Aorta (tissue), 5 donors: Measurements from ENCODE around the gene MSRB1. TPM values are rescaled to one million over a fixed set of nuclear protein-coding genes. Genes with fewer than 3 reads are reported as not detected.
"Not testable (repeated sequence)": the region's sequence is repeated elsewhere in the genome, so short reads cannot be mapped to it uniquely, and the experiment has no call there.

Experiments used
- ATAC-seq: fragments of 200-7000 bp; cut with Tn5 transposase; one replicate; pipeline ENCODE4 v1.9.1; 2022; ENCODE audit warnings: moderate library complexity; ENCODE audit not compliant: low FRiP score
- DNase-seq, 2 donors: peaks; one replicate each; pipeline ENCODE4 v3.0.0-alpha.2; 2020
- H3K27ac ChIP-seq, 2 donors: one replicate each; pipeline ENCODE4 v1.5.1; 2013; ENCODE audit warnings: low read length in 2 of 2, mild to moderate bottlenecking in 2 of 2, moderate library complexity in 2 of 2, control low read depth in 1 of 2, inconsistent platforms in 1 of 2, low read depth in 1 of 2
- H3K27me3 ChIP-seq, 2 donors: one replicate each; pipeline ENCODE4 v1.6.1; 2013; ENCODE audit warnings: control low read depth in 1 of 2, low read length in 1 of 2, mild to moderate bottlenecking in 1 of 2, moderate library complexity in 1 of 2; ENCODE audit not compliant: insufficient read depth in 2 of 2, control insufficient read depth in 1 of 2
- H3K36me3 ChIP-seq, 2 donors: one replicate each; pipeline ENCODE4 v1.6.1; 2013; ENCODE audit warnings: control low read depth in 1 of 2, low read length in 1 of 2, mild to moderate bottlenecking in 1 of 2; ENCODE audit not compliant: insufficient read depth in 2 of 2, control insufficient read depth in 1 of 2
- H3K4me1 ChIP-seq, 2 donors: one replicate each; pipeline ENCODE4 v1.6.1; 2013; ENCODE audit warnings: low read length in 2 of 2, control low read depth in 1 of 2, mild to moderate bottlenecking in 1 of 2, moderate library complexity in 1 of 2; ENCODE audit not compliant: insufficient read depth in 2 of 2, control insufficient read depth in 1 of 2
- H3K4me3 ChIP-seq, 2 donors: one replicate each; pipeline ENCODE4 v1.5.1; 2013; ENCODE audit warnings: low read length in 2 of 2, control low read depth in 1 of 2, mild to moderate bottlenecking in 1 of 2
- H3K9me3 ChIP-seq: one replicate; pipeline ENCODE4 v1.6.1; 2013; ENCODE audit warnings: mild to moderate bottlenecking, low read length; ENCODE audit not compliant: control insufficient read depth
- WGBS, 2 donors: extraction: QIAGEN DNeasy Blood & Tissue Kit; methylation state at CpG; one replicate each; pipeline ENCODE4 v1.1.7; 2013; 5-methylcytosine and 5-hydroxymethylcytosine counted together
- intact Hi-C, 2 donors: fragments of 100-400 bp; cut with DNase I; formaldehyde crosslinking; loops; one replicate each; pipeline versions ENCODE4 v1.14.2 to v1.15.0; 2022
- polyA plus RNA-seq, 2 donors: library from polyadenylated mRNA; stranded (reverse); fragments of 200-250 nt; gene quantifications; one replicate each; pipeline ENCODE4 v1.2.3, GENCODE V29; 2013
- total RNA-seq, 2 donors: library from RNA; stranded (reverse); fragmentation: NEBNext Ultra II Directional; extraction: Animal tissue kit (Norgen Biotek cat#: 25700); gene quantifications; one replicate each; pipeline ENCODE4 v1.2.1, GENCODE V29; 2021
- donor health status: healthy with polysubstance abuse.
- donor health status: Bipolar disorder and iron deficiency.
- donor health status: DM: no; HTN: no; CAD: no.
- donor health status: DM: no; HTN: no; CAD: no.
- donor health status: DM: yes; HTN: yes; CAD: no.

MSRB1 gene
- total and polyA plus RNA-seq, 4 donors: 19.5 to 56.6 (median 43.6) TPM

DNA sequence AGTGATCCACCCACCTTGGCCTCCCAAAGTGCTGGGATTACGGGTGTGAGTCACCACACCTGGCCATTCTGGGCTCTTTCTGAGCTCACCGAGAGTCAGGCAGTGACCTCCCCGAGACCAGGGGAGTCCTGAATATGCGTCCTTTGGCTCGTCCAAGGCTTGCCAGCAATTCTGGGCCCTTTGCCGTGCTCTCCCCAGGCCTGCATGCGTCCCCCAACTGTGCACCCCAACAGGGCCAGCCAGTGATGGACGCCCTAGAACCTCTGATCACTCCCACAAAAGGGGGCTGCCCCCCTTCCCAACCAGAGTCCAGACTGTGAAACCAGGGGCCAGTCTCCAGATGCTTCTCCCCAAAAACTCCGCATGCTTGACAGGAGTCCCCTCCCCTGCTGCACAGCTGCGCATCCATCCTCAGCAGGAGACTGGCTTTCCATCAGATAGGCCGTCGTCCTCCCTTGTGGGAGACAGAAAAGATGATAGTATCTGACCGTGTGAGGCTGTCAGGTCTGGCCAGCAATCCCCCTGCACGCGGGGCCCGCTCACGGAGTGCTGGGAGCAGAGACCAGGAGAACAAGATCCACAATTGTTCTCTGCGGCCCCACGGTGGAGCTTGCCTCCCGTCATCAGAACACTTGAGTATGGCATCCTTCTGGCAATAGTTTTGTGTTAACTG is 40.3 kb downstream of the MSRB1 start:
- no peaks in the 10 kb centered on the region for H3K36me3 ChIP-seq
- H3K9me3 ChIP-seq: no peaks in the 10 kb centered on the region
- H3K4me1 ChIP-seq: no peaks in the 10 kb centered on the region
- 69 to 70% methylated on average over 20 of the region's 20 CpGs for WGBS, 2 donors
- no peaks in the 10 kb centered on the region for H3K27me3 ChIP-seq
- intact Hi-C loops: no loop called here
- H3K4me3 ChIP-seq: no peak overlapping the region
- H3K27ac ChIP-seq: no peak overlapping the region
- DNase-seq (peak in 1 of 2 donors; percentile 70), ATAC-seq (no peak)

DNA sequence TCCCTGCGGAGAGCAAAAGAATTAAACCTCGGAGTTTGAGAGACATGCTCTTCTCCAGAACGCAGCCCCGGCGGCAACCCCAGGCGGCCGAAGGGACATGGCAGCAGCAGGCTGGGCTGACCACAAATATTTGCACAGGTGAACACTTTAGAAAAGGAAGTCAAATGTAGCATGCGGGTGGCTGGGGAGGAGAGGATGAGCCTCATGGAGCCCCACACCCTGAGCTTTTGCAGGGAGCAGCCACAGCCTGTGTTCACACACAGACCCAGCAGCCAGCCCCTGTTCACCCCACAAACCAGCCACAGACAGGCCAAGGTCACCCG is 42.6 kb downstream of the MSRB1 start:
- Histone ChIP-seq H3K9me3 (no peaks in the 10 kb centered on the region), H3K36me3 (no peaks in the 10 kb centered on the region), H3K4me1 (no peaks in the 10 kb centered on the region), H3K4me3 (no peak overlapping the region), H3K27me3 (no peaks in the 10 kb centered on the region), H3K27ac (no peak overlapping the region)
- intact Hi-C loops: no loop called here
- no peak for ATAC-seq
- WGBS, 2 donors: 74 to 75% methylated on average over 9 of the region's 9 CpGs
- DNase-seq: no peak

DNA sequence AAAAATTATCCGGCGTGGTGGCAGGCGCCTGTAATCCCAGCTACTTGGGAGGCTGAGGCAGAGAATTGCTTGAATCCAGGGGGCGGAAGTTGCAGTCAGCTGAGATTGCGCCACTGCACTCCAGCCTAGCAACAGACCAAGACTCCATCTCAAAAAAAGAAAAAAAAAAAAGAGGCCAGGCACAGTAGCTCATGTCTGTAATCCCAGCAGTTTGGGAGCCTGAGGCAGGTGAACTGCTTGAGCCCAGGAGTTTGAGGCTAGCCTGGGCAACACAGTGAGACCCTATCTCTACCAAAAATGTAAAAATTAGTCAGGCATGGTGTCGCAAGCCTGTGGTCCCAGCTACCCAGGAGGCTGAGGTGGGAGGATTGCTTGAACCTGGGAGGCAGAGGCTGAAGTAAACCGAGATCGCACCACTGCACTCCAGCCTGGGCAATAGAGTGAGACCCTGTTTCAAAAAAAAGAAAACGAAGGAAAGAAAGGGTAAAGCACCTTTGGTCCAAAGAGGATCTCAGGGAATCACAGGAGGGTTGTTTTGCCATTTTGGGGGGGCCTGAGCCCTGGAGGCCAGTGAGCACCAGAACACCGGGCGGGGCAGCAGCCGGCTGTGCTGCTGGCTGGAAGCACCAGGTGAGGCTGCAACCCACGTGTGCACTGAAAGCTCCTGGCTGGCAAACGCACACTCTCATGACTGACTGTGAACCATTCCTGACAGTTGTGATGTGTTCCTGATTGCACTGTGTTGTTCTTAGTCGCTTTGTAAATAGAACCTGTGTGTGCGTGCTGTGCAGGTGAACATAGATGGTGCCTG is 43.2 kb downstream of the MSRB1 start:
- Histone ChIP-seq H3K36me3 (no peaks in the 10 kb centered on the region), H3K4me3 (no peak overlapping the region), H3K27ac (no peak overlapping the region), H3K27me3 (no peaks in the 10 kb centered on the region), H3K9me3 (no peaks in the 10 kb centered on the region), H3K4me1 (no peaks in the 10 kb centered on the region)
- intact Hi-C loops: no loop called here
- 81 to 87% methylated on average over 16 of the region's 16 CpGs for WGBS, 2 donors
- no peak for ATAC-seq
- DNase-seq: no peak

DNA sequence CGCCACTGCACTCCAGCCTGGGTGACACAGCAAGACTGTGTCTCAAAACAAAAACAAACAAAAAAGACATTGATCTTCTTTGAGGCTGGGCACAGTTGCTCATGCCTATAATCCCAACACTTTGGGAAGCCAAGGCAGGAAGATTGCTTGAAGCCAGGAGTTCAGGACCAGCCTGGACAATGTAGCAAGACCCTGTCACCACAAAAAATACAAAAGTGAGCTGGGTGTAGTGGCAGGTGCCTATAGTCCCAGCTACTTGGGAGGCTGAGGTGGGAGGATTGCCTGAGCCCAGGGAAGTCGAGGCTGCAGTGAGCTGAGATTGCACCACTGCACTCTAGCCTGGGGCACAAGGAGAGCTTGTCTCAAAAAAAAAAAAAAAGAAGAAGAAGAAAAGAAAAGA is 45.3 kb downstream of the MSRB1 start:
- DNase-seq, H3K4me1 ChIP-seq, H3K9me3 ChIP-seq, H3K36me3 ChIP-seq, H3K27me3 ChIP-seq, H3K27ac ChIP-seq, H3K4me3 ChIP-seq, intact Hi-C loops, ATAC-seq: not testable (repeated sequence)
- 91 to 93% methylated on average over 2 of the region's 2 CpGs for WGBS, 2 donors

DNA sequence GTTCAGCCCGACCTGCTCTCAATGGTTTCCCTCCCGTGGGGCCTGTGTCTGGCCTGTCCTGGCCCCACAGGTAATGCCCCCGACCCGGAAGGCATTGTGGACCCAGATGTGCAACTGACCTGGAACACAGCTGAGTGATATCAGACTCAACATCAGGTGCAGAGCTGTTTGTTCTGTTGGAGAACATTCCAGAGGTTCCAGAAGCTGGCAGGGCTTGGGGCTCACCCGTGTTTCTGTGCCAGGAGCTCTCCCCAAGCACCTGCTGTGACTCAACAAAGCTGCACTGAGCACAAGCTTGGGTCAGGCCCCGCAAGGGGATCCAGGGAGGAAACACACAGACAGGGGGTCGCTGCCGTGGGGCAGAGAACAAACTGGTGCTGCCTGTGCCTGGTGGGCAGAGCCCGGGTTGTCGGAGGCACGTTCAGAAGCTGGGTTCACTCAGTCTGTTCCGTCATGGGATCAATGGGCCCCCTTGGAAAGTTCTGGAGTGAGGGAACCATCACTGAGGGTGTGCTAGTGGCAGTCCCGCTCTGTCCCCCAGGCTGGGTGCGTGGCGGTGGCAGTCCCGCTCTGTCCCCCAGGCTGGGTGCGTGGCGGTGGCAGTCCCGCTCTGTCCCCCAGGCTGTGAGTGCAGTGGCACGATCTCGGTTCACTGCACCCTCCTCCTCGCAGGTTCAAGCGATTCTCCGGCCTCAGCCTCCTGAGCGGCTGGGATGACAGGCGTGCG is 46.9 kb downstream of the MSRB1 start:
- H3K9me3 ChIP-seq: no peaks in the 10 kb centered on the region
- DNase-seq: no peak
- WGBS, 2 donors: 76 to 80% methylated on average over 27 of the region's 27 CpGs
- H3K27me3 ChIP-seq: no peaks in the 10 kb centered on the region
- H3K4me3 ChIP-seq: no peak overlapping the region
- no peaks in the 10 kb centered on the region for H3K4me1 ChIP-seq
- H3K36me3 ChIP-seq: no peaks in the 10 kb centered on the region
- H3K27ac ChIP-seq: no peak overlapping the region
- intact Hi-C loops: no loop called here
- ATAC-seq: peak; percentile 38

DNA sequence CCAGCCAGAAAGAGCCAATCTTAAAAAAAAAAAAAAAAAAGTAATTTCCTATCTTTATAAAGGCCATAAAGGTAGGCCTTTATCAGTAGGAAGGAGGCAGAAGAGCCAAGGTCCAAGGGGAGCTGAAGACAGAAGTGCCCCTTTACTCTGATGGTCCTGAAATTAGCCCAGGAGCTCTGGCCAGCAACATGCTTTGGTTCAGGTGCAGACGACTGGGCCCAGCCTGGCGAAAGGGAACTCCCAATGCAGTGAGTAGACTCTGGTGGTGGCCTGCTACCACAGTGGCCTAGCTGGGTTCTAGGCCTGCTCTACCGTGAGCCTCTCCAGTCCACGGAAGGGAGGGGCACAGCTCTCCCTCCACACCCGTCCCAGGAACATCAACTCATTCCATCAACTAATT is 47.9 kb downstream of the MSRB1 start:
- WGBS, 2 donors: 81 to 88% methylated on average over 3 to 5 of the region's 5 CpGs
- Histone ChIP-seq H3K4me1 (no peaks in the 10 kb centered on the region), H3K9me3 (no peaks in the 10 kb centered on the region), H3K4me3 (no peak overlapping the region), H3K27me3 (no peaks in the 10 kb centered on the region), H3K27ac (no peak overlapping the region), H3K36me3 (no peaks in the 10 kb centered on the region)
- intact Hi-C loops: no loop called here
- ATAC-seq (no peak), DNase-seq (no peak)

DNA sequence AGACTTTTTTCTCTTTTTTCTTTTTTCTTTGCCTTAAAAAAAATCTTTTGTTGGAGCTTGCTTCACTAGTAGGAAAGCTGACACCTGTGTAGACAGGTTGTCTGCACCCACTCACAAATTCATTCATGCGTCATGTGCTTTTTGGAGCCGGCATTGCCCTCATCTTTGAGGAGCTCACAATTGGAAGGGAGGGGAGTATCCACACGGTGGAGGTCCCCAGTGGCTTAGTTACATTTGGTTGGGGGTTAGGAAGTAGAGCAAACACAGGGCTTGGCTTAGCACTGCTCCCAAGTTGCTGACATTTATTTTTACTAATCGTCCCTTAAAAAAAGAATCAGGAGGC is 52.3 kb downstream of the MSRB1 start:
- Histone ChIP-seq H3K9me3 (no peaks in the 10 kb centered on the region), H3K27ac (no peak overlapping the region), H3K36me3 (no peaks in the 10 kb centered on the region), H3K4me3 (no peak overlapping the region), H3K4me1 (no peaks in the 10 kb centered on the region), H3K27me3 (no peaks in the 10 kb centered on the region)
- 42% methylated on average over 4 of the region's 4 CpGs for WGBS, 2 donors
- DNase-seq (no peak), ATAC-seq (no peak)
- intact Hi-C loops: no loop called here

DNA sequence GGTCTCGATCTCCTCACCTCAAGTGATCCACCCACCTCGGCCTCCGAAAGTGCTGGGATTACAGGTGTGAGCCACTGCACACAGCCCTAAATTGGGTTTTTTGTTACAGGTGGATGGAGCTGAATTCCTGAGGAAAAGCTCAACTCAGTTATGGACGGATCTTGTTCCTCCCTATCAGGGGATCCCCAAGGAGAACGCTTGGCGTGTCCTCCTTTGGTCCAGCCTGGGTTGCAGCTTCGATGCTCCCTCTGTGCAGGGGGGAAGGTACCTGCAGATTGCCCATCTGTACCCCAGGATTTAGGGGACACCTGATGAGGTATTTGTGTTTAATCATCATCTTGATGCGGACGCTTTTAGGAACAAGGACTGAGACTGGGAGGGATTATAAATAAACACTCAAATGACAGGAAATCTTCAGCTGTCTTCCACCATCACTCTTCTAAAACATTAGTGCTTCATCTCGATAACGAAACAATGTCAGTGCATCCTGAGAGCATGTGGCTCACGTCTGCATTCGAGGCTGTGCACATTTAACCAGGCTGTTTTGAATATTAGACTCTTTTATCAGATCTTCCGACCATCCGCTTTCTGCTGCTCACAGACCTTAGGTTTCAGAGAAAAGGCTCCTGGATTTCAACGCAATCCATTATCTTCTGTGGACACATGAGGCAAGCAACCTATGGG is 52.8 kb downstream of the MSRB1 start:
- Histone ChIP-seq H3K9me3 (no peaks in the 10 kb centered on the region), H3K4me3 (no peak overlapping the region), H3K27ac (no peak overlapping the region), H3K4me1 (no peaks in the 10 kb centered on the region), H3K36me3 (no peaks in the 10 kb centered on the region), H3K27me3 (no peaks in the 10 kb centered on the region)
- 66 to 68% methylated on average over 16 of the region's 16 CpGs for WGBS, 2 donors
- intact Hi-C loops: no loop called here
- DNase-seq (peak in 1 of 2 donors; percentile 27), ATAC-seq (no peak)
